NCI-H1105 treated with DMSO at 0.1 percent for 48 hours (cell line): ENCODE results near the gene CLDN24.
A peak's percentile ranks its signal among the peaks of the same experiment; 100 is the strongest.

Experiments
- DNase-seq: peaks from one replicate; lab custom pipeline; 2025; lab: John Stamatoyannopoulos, UW

CLDN24 gene

GRCh38 chr4:183322326-183322725 is at the start of gene CLDN24:
Gene CLDN24, minus strand, starts transcription at chr4:183322426. Its CDS starts 0 bp downstream, at chr4:183322426.
- DNase-seq = no peak

- no peak for DNase-seq
These were observed 48.6 kb upstream of the CLDN24 start for GRCh38 chr4:183370786-183371185.

- DNase-seq = no peak
These were observed 46.8 kb upstream of the CLDN24 start for GRCh38 chr4:183369073-183369472.

- DNase-seq = no peak
These were observed 44.1 kb upstream of the CLDN24 start for GRCh38 chr4:183366206-183366835.

GRCh38 chr4:183364025-183364424 is 41.8 kb upstream of the CLDN24 start:
- no peak for DNase-seq

GRCh38 chr4:183362916-183363542 is 40.8 kb upstream of the CLDN24 start:
- DNase-seq = no peak

- no peak for DNase-seq
These were observed 39.8 kb upstream of the CLDN24 start for GRCh38 chr4:183362036-183362435.

- no peak for DNase-seq
These were observed 38.1 kb upstream of the CLDN24 start for GRCh38 chr4:183360161-183360919.

GRCh38 chr4:183358215-183358755 is 36.1 kb upstream of the CLDN24 start:
- no peak for DNase-seq

GRCh38 chr4:183356931-183357675 is 34.9 kb upstream of the CLDN24 start:
- DNase-seq = peak; percentile 28

GRCh38 chr4:183356173-183356830 is 34.1 kb upstream of the CLDN24 start:
- DNase-seq = no peak

GRCh38 chr4:183355405-183355804 is 33.2 kb upstream of the CLDN24 start:
- DNase-seq = no peak

GRCh38 chr4:183354219-183354618 is 32.0 kb upstream of the CLDN24 start:
- DNase-seq = no peak

- DNase-seq = no peak
These were observed 31.3 kb upstream of the CLDN24 start for GRCh38 chr4:183353557-183353956.

- DNase-seq = no peak
These were observed 30.3 kb upstream of the CLDN24 start for GRCh38 chr4:183352546-183352945.

GRCh38 chr4:183350317-183351071 is 28.3 kb upstream of the CLDN24 start:
- DNase-seq = no peak

GRCh38 chr4:183349673-183350072 is 27.4 kb upstream of the CLDN24 start:
- no peak for DNase-seq

- no peak for DNase-seq
These were observed 26.8 kb upstream of the CLDN24 start for GRCh38 chr4:183348706-183349659.

GRCh38 chr4:183348136-183348535 is 25.9 kb upstream of the CLDN24 start:
- DNase-seq = no peak

- DNase-seq = no peak
These were observed 25.3 kb upstream of the CLDN24 start for GRCh38 chr4:183347566-183347965.
